Measurements from ENCODE around the gene KCNIP4.
"Not testable (repeated sequence)": the region's sequence is repeated elsewhere in the genome, so short reads cannot be mapped to it uniquely, and the experiment has no call there.

Gene KCNIP4

GRCh38 chr4:20825505-20825904 is 1123.1 kb downstream of the KCNIP4 start:
- no peak for DNase-seq

DNA sequence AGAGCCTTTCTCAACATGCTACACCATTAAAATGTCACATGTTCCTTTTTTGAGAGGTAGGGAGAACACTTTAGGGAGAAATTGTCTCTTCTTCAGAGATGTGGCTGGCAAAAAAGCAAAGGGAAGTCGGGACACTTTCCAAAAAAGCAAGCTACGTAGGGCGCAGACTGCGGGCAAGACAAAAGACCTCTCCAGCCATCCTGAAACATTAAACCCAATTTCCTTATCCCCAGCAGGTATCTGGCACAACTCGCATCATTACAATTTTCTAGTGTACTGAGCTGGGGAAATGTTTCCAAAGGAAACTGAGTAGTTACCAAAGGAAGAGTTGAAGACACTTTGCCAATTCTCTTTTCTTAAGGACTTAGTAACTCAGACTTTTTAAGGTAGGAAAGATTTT is 1132.3 kb downstream of the KCNIP4 start:
- DNase-seq: no peak

GRCh38 chr4:20813700-20814099 is 1134.9 kb downstream of the KCNIP4 start:
- no peak for DNase-seq

DNA sequence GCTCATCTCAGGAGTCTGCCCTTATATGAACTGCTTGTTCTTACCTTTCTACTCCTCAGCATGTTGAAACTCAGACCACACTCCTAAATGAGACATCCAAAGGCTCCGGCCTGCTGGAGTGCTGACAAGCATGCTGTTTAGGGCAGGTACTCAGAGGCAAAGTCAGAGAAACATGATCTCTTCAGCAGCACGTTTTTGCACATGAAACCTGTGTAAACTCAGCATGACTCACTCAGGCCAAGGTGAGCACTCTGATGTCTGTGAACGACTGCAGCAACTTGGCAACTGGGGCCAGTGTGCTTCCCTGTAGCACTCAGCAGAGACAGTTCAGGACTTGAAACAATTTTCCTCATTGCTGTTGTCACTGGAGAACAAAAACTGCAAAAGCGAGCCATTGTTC is 1138.8 kb downstream of the KCNIP4 start:
- no peak for DNase-seq

DNA sequence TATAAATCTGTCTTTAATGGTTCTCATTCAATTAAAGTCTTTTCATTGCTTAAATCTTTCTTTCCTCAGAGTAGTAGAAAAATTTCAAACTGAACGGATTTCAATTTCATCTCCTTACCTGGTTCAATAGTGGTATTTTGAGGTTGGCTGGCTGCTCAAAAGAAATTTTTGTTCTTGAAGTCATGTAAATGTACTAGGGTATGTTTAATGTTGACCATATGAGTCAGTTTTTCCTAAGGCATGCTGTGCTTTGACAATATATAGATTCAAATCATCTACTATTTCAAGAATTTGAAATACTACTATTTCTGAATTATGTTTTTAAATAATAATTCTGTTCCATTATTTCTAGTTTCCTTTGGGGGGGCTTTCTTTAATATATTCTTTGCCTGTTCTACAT is 1142.9 kb downstream of the KCNIP4 start:
- no peak for DNase-seq

GRCh38 chr4:20787940-20788665 is 1160.5 kb downstream of the KCNIP4 start:
- no peak for DNase-seq

GRCh38 chr4:20783134-20783533 is 1165.4 kb downstream of the KCNIP4 start:
- not testable (repeated sequence) for DNase-seq

- no peak for DNase-seq
These were observed 1169.7 kb downstream of the KCNIP4 start for GRCh38 chr4:20778896-20779295.

- DNase-seq: peak; percentile 10
These were observed 1175.2 kb downstream of the KCNIP4 start for GRCh38 chr4:20773144-20773997.

DNA sequence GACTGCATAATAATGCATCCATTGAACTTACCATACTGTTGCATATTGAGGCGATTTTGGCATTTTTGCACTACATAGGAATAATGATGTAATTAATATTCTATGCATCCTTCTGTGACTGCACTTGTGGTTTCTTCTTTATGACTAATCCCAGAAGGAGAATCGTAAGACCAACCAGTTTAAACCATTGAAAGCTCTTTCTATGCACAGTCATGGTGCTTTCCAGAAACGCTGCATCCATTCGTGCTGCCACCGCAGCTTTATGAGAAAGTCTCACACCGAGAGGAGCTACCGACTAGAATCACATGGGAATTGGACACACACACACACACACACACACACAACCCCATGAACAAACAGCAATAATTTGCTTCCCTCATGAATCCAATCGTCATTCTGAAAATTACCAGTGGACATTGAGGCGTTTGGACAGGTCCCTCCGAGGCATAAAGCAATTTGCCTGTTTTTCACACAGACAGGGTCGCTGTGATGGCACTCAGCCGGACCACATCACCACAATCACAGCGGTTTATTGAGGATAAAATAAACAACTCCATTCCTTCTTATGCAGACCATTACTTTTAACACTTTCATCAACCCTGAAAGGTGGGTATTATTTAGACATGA is 1184.1 kb downstream of the KCNIP4 start:
- DNase-seq: no peak

- no peak for DNase-seq
These were observed 1186.7 kb downstream of the KCNIP4 start for GRCh38 chr4:20761826-20762225.

GRCh38 chr4:20761382-20761781 is 1187.2 kb downstream of the KCNIP4 start:
- DNase-seq: no peak

- no peak for DNase-seq
These were observed 1188.5 kb downstream of the KCNIP4 start for GRCh38 chr4:20760053-20760452.

DNA sequence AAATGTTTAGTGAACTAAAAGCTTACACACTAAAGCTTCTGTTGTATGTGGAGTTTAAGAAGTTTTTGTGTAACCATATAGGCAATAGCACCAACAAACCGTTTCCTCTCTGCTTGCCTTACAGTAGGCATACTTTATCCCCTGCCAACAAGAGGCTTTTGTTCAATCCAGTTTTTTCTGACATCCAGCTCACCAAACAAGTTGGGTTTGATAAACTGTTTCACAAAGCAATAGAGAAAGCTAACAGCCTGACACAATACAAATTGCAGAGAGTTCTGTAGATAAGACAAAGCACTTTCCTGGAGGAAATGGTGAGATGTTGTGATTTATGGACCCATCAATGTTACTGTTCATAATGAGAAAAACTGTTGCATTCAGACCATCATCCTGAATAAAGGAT is 1194.5 kb downstream of the KCNIP4 start:
- DNase-seq: no peak

DNA sequence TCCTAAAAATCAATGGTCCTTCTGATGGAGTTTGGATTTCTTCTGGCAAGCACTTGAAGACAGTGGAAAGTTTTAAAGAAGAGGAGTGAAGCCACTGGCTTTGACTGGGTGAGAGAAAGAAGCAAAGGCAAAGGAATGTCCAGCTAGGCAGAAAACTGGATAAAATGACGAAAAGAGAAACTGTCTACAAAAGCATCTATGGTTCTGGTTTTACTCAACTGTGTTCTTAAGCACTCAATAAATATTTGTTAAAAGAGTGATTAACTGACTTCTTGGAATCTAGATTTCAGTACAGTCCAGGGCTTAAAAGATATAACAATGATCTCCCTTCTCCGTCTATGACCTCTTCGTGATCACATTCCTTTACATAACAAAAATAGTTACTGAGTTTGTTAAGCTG is 1195.9 kb downstream of the KCNIP4 start:
- no peak for DNase-seq

- DNase-seq: not testable (repeated sequence)
These were observed 1202.6 kb downstream of the KCNIP4 start for GRCh38 chr4:20746000-20746399.

DNA sequence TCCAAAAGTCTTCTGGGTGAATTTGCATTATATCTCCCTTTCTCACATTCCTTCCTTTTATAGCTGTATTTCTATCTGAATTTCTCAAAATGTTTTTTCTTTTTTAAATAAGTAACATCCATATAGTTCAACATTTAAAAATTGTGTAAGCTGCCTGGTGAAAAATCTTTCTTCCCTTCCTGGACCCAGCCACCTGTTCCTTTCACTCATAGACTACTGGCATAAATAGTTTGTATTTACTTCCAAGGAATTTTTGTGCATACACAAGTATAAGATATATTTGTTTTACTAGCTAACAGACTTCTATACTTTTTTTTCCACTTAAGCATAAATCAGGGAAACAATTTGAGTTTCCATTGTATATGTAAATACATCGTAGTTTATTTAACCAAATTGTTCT is 1212.6 kb downstream of the KCNIP4 start:
- DNase-seq: no peak

DNA sequence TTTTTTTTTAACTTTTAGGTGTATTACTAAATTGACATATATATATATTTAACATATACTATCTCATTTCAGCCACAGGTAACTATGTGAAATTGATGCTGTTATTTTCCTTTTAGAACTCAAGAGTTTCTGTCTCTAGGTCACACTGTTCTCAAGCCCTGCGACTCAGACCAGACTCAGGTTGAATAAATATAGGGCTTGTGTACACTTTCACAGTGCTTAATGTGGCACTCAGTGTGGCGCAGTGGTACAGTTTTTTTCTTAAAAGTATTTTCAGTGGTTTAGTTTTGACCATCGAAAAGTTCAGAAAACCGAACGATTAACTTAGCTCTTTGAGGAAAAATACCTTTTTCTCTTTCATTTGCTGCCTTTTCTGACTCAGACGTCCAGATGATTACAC is 1223.7 kb downstream of the KCNIP4 start:
- DNase-seq: no peak

- no peak for DNase-seq
These were observed 1225.1 kb downstream of the KCNIP4 start for GRCh38 chr4:20723463-20723862.

- no peak for DNase-seq
These were observed 1225.6 kb downstream of the KCNIP4 start for GRCh38 chr4:20723019-20723418.

- DNase-seq: no peak
These were observed 1237.2 kb downstream of the KCNIP4 start for GRCh38 chr4:20711335-20711734.

DNA sequence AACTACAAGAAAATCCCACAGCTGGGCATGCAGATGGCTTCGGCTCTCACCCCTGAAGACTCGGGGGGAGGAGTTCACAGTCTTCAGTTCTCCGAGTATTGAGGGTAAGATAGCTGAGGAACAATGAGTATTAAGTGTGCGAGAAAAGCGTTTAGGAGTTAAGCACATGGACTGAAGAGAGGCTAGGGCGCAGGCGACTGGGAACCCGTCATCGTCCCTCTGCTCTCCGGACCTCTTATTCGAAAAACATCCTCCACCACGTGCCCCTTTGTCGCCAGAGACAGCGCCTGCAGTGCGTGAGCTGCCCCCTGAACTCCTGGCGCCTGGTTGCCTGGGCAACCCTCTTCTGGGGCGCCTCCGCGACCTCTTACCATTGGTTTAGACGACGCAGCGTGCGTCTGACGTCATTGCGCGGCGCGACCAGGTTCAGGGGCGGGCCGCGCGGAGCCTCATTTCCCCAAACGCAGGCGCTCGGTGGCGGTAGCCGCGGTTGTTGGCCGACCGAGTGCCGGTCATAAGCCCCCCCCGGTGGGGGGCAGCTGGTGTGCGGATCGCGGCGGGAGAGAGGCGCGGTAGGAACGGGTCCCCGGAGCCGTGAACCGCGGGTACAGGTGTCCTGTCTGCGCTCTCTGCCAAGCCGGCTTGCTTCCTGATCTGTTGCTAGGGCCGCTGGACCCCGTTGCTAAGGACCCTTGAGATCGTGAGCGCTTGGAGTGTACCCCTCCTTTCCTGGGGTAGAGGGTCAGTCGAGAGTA is 1248.4 kb downstream of the KCNIP4 start, which contains the start of gene PACRGL:
Gene PACRGL (plus strand): TSS at position 452 of the 755 bp plus-strand sequence. CDS start 4,024 bp downstream, outside the sequence.
- DNase-seq: peak; percentile 41

DNA sequence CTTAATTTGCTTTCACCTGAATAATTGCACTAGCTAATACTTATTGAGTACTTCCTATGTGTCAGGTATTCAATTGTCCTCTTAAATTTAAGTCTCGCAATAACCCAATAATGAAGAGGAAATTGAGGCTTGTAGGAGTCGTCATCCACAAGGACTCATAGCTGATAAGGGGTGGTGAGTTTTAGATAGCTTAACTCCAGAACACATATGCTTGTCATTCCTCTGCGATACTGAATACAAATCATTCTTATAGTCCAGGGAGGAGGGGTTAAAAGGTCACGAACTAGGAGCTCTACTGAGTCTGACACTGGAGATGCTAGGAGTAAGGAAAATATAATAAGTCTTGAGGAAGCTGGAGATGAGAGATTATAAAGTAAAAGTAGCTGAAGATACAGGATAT is 1249.8 kb downstream of the KCNIP4 start:
- no peak for DNase-seq
